NCI-H526 treated with DMSO at 0.1 percent for 48 hours (cell line): ENCODE measurements around the gene MYO15B.

ENCODE experiments used
- DNase-seq: peaks from one replicate; lab custom pipeline; 2025; lab: John Stamatoyannopoulos, UW

Gene MYO15B

DNA sequence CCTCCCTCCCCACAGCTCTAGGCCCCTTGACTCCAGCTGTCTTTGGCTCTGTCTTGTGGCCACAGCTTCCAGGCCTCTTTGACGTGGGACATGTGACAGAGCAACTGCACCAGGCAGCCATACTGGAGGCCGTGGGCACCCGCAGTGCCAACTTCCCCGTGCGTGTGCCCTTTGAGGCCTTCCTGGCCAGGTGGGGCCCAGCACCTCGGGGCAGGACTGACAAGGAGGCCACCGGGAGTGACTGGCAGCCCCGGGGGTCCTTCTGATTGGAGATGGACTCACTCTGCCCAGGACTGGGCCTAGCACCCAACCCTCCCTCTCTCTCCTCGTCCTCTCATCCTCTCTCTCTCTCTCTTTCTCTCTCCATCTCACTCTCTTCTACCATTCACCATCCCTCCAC is 15.5 kb downstream of the MYO15B start:
- DNase-seq, result no peak

DNA sequence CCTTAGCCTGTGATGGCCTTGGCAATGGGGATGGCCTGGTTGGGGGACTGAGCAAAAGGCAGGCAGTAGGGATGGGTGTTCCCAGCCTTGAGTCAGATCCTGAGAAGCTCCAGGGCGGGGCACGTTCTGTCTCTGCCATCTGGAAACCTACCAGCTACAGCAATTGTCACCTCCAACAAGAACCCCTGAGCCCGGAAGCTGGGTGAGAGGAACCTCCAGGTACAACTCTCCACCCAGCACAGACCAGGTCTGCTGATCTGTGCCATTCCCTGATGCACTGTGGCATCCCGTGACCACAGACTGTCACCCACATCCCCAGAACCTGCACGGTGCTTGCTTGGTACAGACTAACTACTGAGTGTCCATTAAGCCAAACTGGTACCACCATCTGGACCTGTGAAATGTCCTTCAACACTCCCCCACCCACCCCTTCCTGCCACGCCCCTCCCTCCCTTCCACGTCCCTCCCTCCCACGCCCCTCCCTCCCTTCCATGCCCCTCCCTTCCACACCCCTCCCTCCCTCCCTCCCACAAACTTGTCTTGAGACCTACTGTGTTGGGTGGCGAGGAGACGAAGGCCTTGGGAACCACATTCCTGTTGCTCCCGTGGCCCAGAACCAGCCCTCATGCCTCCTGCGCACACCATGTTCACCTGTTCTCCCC is 16.6 kb downstream of the MYO15B start:
- no peak for DNase-seq

DNA sequence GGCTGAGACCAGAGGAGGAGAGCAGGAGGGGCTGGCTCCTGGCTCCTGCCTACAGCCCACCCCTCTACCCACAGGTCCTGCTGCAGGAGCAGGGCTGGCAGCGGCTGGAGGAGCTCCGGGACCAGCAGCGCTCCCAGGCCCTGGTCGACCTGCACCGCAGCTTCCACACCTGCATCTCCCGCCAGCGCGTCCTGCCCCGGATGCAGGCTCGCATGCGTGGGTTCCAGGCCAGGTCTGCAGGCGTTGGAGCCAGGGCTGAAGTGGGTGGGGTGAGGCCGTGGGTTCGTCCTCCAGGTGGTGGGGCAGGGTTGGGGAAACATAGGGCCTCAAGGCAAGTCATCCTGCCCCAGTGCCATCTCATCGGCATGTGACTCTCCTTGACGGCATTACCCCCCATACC is 18.2 kb downstream of the MYO15B start:
- no peak for DNase-seq

DNA sequence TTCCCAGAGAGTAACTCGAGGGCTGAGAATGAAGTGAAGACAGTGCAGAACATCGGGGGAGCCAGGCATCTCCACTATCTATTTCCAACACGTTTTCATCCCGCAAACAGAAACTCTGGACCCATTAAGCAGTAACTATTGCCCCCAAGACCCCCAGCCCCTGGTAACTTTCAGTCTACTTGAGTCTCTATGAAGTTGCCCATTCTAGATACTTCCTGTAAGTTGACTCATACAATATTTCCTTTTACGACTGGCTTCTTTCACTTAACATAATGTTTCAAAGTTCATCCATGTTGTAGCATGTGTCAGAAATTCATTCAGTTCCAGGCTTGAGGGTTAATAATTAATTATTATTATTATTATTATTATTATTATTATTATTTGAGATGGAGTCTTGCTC is 19.5 kb downstream of the MYO15B start:
- no peak for DNase-seq

DNA sequence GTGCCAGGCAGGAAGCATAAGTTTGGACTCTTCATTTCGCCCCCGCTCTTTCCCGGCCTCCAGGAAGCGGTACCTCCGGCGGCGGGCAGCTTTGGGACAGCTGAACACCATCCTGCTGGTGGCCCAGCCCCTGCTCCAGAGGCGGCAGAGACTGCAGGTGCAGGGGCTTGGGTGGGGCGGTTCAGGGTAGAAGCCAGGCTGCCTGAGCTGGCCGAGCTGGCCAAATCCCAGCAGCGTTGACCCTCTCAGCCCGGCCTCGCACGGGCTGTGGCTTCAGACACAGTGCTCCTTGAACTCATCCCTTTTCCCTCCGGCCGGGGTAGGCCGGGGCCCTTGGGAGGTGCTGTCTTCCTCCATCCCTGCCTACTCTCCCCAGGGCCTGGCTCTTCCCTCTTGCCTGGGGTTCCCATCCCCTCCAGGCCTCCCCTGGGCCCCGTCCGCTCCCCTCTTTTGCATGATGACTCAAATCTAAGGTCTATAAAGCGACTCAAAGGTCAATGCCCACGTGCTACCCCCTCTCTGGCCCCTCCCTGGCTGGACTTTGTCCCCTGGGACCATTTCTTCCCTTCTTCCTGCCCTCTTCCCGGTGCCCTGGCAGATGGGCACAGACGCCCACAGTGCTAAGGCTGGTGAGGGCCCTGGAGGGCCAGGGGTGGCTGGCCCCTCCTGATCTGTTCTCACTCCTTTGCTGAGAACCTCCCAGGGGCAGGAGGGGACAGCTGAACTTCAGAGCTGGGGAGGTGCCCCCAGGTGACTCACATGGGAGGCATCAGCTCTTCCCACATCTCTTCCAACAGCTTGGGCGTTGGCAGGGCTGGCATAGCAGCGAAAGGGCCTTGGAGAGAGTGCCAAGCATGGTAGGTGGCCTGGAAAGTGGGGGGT is 22.7 kb downstream of the MYO15B start:
- DNase-seq, result no peak

DNA sequence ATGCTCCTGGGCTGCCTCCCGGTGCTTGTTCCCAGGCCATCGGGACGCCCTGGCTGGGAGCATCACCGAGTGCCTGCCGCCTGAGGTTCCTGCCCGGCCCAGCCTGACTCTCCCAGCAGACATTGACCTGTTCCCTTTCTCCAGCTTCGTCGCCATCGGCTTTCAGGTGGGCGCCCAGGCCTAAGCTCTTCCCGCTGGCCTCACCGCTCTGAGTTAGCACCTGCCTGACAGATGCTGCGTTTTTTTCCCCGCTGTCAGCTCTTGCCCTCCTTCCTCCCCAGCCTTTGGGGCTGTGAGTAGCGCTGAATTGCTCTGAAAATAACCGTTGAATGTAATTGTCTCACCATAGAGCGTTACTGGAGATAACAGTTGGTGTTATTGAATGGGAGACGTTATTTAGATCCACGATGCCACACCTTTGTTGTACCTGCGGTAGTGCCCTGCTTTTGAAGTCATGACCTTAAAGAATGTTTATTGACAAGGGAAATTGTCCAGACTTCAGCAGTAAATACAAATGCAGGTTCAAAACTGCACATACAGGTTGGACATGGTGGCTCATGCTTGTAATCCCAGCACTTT is 24.3 kb downstream of the MYO15B start:
- peak; percentile 20 for DNase-seq

DNA sequence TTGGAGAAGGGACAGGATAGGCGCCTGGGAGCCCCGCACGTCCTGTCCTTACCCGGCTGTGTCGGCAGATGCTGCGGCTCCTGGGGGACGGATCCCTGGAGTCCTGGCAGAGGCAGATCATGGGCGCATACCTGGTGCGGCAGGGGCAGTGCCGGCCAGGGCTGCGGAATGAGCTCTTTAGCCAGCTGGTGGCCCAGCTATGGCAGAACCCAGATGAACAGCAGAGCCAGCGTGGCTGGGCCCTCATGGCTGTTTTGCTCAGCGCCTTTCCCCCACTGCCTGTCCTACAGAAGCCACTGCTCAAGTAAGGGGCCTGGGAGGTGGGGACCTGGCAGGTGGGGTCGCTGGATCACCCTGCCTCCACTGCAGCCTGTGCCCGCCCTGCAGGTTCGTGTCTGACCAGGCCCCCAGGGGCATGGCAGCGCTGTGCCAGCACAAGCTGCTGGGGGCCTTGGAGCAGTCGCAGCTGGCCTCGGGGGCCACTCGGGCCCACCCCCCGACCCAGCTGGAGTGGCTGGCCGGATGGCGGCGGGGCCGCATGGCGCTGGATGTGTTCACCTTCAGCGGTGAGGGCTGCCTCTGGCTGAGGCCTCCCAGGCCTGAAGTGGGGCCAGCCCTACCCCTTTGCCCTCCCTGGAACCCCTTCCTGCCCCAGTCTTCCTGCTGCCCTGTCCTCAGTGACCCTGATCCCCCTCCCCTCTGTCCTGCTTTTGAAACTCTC is 25.5 kb downstream of the MYO15B start:
- no peak for DNase-seq

DNA sequence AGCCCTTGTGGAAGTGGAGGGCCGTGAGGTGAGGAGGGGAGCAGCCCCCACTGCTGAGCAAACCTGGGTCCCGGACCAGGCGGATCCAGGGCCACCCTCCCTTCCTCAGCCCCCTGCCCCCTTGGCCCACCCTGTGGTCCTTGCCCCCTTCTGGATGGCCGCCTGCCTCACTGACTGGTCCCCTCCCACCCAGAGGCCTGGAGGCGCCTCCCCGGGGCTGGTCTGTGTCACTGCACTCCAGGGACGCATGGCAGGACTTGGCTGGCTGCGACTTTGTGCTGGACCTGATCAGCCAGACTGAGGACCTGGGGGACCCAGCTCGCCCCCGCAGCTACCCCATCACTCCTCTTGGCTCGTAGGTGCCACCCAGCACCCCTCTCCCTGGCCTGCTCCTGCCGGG is 26.4 kb downstream of the MYO15B start:
- no peak for DNase-seq

DNA sequence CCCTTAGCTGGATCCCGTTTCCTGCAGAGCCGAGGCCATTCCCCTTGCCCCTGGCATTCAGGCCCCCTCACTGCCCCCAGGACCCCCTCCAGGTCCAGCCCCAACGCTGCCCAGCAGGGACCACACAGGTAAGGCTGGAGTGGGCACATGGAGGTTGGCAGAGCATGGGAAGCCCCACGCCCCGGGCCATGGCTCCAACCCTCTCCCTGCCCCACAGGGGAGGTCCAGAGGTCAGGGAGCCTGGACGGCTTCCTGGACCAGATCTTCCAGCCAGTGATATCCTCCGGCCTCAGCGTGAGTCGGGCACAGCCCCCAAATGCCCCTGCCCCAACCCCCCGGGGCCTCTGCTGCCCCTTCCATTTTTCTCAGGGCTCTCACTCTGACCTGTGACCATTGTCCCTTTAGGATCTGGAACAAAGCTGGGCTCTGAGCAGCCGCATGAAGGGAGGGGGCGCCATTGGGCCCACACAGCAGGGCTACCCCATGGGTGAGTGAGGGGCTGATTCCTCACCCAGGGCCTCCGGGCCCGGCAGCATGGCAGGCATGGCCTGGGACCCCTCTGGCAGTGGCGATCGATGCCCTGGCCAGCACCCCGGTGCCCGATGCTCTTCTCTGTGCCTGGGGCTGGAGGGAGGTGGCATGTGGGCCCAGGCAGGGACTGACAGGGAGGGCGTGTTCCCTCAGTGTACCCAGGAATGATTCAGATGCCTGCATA is 27.1 kb downstream of the MYO15B start:
- no peak for DNase-seq

DNA sequence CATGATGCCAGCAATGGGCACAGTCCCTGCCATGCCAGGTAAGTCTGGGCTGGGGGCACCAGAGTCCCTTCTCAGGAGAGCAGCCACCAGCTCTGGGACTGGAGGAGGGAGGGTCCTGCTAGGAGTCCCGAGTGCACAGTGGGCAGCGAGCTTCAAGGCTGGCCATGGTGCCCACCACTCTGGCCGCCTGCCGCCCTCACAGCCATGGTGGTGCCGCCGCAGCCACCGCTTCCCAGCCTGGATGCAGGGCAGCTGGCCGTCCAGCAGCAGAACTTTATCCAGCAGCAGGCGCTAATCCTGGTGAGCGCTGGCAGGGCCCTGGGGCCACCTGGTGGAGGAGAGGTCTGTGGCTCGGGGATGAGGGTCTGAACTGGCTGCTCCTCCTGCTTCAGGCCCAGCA is 27.7 kb downstream of the MYO15B start:
- no peak for DNase-seq

DNA sequence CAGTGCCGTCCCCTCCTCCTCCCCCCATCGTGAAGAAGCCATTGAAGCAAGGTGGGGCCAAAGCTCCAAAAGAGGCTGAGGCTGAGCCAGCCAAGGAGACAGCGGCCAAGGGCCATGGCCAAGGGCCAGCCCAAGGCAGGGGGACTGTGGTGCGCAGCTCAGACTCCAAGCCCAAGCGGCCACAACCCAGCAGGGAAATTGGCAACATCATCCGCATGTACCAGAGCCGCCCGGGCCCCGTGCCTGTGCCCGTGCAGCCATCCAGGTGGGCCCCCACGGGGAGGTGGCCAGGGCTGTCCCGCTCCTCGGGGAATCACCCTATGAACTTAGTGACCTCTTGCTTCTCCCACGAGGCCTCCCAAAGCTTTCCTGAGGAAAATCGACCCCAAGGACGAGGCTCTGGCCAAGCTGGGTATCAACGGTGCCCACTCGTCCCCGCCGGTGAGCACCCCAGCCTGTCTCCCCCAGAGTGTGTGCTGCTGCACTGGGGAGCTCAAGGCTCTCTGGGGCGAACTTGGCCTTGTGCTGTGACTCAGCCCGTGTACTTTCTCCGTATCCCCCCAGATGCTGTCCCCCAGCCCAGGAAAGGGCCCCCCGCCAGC is 29.0 kb downstream of the MYO15B start:
- no peak for DNase-seq

DNA sequence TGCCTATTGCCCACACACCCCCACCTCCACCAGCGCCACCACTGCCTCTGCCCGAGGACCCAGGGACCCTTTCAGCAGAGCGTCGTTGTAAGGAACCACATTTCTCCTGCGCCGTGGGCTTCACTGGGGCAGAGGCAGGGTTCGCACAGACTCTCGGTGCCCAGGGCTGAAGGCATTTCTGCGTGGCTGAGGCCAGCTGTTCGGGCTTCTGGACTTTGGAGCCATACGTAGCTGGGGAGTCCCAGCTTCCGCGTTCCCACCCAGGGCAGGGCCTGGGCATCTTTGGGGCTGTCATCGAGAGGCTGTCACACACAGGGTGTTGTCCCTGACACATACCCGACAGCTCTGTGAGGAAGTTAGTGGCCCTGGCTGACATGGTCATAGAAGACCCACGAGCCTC is 29.6 kb downstream of the MYO15B start:
- DNase-seq, result no peak

DNA sequence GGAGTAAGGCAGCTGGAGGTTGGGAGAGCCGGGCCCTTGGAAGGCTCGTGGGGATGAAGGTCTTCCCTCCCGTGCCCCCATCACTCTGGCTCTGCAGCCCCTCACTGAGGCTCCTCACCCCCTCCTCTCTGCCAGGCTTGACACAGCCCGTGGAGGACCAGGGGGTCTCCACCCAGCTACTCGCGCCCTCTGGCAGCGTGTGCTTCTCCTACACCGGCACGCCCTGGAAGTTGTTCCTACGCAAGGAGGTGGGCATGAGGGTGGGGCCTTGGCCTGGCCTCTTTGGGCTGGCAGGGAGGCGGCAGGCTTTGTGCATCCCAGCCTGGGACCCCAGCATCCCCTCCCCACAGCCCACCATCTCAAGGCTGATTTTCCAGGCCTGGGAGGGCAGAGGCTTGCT is 30.1 kb downstream of the MYO15B start:
- DNase-seq, result no peak

DNA sequence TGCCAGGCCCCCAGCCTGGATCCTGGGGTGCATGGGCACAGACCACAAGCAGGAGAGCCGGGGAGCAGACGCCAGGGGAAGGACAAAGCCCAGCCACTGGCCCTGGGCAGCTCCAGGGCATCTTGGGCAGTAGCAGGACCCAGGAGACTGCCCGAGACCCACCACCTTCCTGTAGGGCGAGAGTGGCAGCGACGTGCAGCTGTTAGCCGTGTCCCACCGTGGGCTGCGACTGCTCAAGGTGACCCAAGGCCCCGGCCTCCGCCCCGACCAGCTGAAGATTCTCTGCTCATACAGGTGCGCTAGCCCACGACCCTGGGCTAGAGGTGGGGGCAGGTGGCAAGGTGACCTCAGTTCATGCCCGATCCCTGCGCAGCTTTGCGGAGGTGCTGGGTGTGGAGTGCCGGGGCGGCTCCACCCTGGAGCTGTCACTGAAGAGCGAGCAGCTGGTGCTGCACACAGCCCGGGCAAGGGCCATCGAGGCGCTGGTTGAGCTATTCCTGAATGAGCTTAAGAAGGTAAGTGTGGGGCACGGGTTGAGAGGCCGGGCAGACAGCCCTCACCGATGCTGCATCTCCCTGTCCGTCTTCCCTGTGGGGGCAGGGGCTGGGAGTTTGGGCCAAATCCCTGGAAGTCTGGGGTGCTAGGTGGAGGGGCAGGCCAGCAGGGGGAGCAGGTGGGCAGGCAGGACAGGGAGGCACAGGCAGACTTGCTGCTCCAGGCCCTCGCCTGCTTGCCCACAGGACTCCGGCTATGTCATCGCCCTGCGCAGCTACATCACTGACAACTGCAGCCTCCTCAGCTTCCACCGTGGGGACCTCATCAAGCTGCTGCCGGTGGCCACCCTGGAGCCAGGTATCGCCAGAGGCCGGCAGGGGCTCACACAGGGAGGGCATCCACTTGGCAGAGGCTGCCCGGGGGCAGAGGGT is 32.2 kb downstream of the MYO15B start:
- DNase-seq, result no peak

DNA sequence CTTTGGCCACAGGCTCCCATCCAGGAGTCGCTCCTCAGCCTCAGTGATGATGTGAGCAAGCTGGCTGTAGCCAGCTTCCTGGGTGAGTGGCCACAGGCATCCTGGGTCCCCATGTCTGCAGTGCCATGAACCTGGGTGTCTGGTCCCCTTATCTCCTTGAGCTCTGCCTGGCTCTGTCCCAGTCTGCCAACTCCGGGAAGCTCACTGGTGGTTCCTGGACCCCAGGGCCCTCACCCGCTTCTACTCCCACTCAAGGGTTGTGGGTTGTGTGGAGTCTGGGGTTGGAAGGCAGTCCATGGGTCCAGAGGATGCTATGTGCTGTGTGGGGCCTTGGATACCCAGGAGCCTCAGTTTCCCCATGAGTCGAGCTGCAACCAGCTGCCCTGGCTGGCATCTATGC is 33.9 kb downstream of the MYO15B start:
- no peak for DNase-seq

DNA sequence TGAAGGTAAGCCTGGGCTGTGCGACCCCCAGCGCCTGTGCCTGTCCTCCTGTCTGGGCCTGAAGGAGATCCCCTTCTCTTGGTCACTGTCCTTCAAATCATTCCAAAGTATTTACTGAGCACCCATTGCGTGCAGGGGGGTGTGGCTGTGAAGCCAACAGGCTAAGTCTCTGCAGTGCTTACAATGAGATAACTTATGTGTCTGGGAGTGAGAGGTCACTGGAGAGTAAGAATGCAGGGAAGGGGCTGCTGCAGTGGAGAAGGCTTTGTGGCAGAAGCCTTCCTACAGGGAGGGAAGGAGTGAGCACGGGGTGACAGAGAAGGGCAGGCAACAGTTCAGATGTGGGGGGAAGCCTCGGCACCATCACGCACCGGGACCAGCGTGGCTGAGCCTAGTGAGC is 34.5 kb downstream of the MYO15B start:
- no peak for DNase-seq

DNA sequence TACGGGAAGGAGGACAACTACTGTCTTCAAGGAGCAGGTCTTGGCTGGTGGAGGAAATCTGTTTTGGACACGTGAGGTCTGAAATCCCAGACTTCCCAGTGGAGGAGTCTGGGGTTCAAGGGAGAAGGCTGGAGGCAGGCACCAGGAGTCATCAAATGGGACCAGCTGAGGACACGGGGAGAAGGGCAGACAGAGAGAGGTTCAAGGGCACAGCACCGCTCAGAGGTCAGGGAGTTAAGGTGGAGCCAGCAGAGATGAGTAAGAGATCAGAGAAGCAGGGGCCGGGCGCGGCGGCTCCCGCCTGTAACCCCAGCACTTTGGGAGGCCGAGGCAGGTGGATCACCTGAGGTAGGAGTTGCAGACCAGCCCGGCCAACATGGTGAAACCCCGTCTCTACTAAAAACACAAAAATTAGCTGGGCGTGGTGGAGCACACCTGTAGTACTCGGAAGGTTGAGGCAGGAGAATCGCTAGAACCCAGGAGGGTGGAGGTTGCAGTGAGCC is 35.2 kb downstream of the MYO15B start:
- no peak for DNase-seq

DNA sequence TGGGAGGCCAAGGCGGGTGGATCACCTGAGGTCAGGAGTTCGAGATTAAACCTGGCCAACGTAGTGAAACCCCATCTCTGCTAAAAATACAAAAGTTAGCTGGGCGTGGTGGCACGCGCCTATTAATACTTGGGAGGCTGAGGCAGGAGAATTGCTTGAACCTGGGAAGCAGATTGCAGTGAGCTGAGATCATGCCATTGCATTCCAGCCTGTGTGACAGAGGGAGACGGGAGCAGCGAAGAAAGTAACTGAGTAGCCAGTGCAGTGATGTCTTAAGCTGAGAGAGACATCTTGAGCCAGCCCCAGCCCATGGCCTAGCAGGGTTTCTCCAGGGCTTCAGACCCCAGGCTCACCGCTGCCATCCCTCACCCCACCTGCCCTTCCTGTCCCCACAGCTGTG is 35.8 kb downstream of the MYO15B start:
- no peak for DNase-seq

DNA sequence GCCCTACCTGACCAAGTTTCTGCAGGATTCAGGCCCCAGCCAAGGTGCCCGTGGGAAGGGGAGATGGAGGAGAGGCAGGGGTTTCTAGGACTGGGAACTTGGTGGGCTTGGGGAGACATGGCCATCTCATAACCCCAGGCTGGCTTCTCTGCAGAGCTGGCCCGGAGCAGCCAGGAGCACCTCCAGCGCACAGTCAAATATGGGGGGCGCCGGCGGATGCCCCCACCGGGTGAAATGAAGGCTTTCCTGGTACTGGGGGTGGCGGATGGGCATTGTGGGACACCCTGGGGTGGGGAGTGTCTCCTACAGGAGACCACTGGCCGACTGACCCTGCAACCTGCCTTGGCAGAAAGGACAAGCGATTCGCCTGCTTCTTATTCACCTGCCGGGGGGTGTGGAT is 36.4 kb downstream of the MYO15B start:
- no peak for DNase-seq

DNA sequence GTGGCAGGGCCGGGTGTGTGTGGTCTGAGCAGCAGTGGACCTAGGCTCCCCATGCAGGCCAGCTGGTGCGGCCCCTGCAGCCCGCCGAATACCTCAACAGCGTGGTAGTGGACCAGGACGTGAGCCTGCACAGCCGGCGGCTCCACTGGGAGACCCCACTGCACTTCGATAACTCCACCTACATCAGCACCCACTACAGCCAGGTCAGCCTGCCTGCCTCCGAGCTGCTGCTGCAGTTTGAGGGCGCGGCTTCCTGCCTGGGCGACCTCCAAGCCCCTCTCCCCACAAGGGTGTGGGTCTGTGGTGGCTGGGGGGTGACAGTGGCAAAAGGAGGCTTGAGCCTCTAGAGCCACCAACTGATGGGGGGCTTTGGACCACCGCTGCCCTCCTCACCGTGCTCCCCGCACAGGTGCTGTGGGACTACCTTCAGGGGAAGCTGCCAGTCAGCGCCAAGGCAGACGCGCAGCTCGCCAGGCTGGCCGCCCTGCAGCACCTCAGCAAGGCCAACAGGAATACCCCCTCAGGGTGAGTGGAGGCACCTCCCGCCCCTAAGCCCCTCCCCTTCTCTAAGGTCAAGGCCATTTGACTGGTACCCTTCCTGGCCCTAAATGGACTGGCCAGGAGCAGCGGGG is 37.2 kb downstream of the MYO15B start:
- no peak for DNase-seq
